GM23248 (cell line): ENCODE measurements around the gene RUFY4.

ENCODE experiments used
- EZH2 ChIP-seq: fragments of 200-600 bp; sonication (generic); IDR thresholded peaks from 2 replicates; pipeline ENCODE4 v1.6.1; 2018; ENCODE audit warnings: antibody characterized with exemption, mild to moderate bottlenecking; ENCODE audit not compliant: insufficient read depth, poor library complexity, severe bottlenecking
- EZH2phosphoT487 ChIP-seq: fragments of 200-600 bp; sonication (generic); IDR thresholded peaks from 2 replicates; pipeline ENCODE4 v1.6.1; 2018; ENCODE audit warnings: antibody characterized with exemption, moderate library complexity, mild to moderate bottlenecking, low read depth; ENCODE audit not compliant: insufficient read depth

GRCh38 chr2:218039171-218039570 lies 29.9 kb upstream of the RUFY4 start:
- no peak for TF ChIP-seq EZH2
- TF ChIP-seq EZH2phosphoT487: no peak
